Measurements from ENCODE around the gene DBP.

DNA sequence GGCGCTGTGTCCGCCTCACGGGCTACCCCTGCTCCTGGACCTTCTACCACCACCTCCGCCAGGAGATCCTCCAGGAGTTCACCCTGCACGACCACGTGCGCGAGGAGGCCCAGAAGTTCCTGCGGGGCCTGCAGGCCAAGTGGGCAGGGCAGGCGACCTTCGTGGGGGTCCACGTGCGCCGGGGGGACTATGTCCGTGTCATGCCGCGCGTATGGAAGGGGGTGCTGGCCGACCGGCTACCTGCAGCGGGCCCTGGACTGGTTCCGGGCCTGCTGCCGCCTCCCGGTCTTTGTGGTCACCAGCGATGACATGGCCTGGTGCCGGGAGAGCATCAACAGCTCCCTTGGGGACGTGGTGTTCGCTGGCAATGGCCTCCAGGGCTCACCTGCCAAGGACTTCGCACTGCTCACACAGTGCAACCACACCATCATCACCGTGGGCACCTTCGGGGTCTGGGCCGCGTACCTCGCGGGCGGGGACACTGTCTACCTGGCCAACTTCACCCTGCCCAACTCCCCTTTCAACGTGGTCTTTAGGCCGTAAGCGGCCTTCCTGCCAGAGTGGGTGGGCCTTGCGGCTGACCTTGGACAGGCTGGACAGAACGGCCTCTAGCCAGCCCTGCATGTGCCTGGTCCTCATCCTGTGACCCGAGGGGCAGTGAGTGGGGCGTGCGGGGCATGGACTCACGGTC is 43.4 kb upstream of the DBP start:
- TF ChIP-seq POLR2A (IDR thresholded peaks at IDR 0.05) (no peak), POLR2AphosphoS5 (IDR thresholded peaks at IDR 0.05) (no peak)
- TF ChIP-seq, protein P1, sequence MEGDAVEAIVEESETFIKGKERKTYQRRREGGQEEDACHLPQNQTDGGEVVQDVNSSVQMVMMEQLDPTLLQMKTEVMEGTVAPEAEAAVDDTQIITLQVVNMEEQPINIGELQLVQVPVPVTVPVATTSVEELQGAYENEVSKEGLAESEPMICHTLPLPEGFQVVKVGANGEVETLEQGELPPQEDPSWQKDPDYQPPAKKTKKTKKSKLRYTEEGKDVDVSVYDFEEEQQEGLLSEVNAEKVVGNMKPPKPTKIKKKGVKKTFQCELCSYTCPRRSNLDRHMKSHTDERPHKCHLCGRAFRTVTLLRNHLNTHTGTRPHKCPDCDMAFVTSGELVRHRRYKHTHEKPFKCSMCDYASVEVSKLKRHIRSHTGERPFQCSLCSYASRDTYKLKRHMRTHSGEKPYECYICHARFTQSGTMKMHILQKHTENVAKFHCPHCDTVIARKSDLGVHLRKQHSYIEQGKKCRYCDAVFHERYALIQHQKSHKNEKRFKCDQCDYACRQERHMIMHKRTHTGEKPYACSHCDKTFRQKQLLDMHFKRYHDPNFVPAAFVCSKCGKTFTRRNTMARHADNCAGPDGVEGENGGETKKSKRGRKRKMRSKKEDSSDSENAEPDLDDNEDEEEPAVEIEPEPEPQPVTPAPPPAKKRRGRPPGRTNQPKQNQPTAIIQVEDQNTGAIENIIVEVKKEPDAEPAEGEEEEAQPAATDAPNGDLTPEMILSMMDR (IDR thresholded peaks at IDR 0.05) = no peak

Measured in sigmoid colon (tissue), 4 donors.